OCI-LY1 (cell line): Measurements from ENCODE around the gene SRD5A3.

Source experiments
- EZH2 ChIP-seq: fragments of 200-600 bp; sonication (generic), shearing (Covaris generic); IDR thresholded peaks from 2 replicates; pipeline ENCODE4 v1.8.0; 2017; ENCODE audit warnings: borderline replicate concordance, mixed run types, mild to moderate bottlenecking, antibody characterized with exemption, low read length, moderate library complexity, mixed read lengths
- TF ChIP-seq, protein P1 (sequence below): fragments of 200-600 bp; sonication (generic), shearing (Covaris generic); IDR thresholded peaks from 2 replicates; pipeline ENCODE4 v1.5.1; 2017; ENCODE audit warnings: mild to moderate bottlenecking, antibody characterized with exemption, low read length, moderate library complexity, mixed read lengths

DNA sequence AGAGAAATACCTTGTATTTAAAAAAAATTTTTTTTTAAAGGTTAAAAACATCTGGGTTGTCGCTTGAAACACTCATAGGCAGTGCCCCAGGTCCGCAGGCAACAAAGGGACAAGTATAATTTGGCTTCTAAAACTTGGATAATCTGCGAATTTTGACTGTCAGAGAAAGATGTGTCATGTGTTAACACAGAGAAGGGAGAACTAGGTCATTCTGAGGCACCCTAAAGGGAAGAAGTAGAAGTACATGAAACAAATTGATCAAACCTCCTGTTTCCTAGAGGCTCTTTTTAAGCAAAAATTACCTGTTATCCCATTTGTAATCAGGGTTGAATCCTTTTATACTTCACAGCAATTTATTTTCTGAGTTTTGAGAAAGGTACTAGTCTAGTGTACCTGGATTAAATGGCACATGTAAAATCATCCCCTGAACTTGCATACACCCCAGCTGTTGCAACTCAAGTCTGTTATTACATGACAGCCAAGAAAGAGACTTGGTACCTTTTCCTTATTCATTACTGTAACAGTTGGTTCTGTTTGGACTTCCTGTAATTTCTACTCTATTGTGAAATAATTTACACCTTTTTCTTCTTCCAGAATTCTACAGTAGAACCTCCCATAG, 1.7 kb downstream of the SRD5A3 start:
- TF ChIP-seq, protein P1, sequence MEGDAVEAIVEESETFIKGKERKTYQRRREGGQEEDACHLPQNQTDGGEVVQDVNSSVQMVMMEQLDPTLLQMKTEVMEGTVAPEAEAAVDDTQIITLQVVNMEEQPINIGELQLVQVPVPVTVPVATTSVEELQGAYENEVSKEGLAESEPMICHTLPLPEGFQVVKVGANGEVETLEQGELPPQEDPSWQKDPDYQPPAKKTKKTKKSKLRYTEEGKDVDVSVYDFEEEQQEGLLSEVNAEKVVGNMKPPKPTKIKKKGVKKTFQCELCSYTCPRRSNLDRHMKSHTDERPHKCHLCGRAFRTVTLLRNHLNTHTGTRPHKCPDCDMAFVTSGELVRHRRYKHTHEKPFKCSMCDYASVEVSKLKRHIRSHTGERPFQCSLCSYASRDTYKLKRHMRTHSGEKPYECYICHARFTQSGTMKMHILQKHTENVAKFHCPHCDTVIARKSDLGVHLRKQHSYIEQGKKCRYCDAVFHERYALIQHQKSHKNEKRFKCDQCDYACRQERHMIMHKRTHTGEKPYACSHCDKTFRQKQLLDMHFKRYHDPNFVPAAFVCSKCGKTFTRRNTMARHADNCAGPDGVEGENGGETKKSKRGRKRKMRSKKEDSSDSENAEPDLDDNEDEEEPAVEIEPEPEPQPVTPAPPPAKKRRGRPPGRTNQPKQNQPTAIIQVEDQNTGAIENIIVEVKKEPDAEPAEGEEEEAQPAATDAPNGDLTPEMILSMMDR = no peak
- no peak for TF ChIP-seq EZH2
